ENCODE results near the gene TMC7.

DNA sequence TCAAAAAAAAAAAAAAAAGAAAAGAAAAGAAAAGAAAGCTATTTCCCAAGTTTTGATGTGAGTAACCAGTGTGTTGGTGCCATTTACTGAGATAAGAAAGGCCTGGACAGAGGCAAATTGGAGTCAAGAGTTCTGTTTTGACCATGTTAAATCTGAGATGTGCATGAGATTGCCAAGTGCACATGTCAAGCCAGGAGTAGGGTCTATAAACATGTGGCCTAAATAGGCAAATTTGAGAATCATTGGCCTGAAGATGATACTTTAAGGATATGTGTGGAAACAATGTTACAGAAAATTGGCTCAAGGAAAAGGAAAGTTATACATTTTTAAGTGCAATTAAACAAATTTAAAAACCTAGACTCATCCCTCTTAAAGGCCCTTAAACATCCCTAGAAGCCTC is 42.3 kb upstream of the TMC7 start:
- TF ChIP-seq, protein P1, sequence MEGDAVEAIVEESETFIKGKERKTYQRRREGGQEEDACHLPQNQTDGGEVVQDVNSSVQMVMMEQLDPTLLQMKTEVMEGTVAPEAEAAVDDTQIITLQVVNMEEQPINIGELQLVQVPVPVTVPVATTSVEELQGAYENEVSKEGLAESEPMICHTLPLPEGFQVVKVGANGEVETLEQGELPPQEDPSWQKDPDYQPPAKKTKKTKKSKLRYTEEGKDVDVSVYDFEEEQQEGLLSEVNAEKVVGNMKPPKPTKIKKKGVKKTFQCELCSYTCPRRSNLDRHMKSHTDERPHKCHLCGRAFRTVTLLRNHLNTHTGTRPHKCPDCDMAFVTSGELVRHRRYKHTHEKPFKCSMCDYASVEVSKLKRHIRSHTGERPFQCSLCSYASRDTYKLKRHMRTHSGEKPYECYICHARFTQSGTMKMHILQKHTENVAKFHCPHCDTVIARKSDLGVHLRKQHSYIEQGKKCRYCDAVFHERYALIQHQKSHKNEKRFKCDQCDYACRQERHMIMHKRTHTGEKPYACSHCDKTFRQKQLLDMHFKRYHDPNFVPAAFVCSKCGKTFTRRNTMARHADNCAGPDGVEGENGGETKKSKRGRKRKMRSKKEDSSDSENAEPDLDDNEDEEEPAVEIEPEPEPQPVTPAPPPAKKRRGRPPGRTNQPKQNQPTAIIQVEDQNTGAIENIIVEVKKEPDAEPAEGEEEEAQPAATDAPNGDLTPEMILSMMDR (IDR thresholded peaks at IDR 0.05; ENCODE audit: poor library complexity): no peak
- no peak for TF ChIP-seq EZH2phosphoT487 (IDR thresholded peaks at IDR 0.05; ENCODE audit: low read depth, severe bottlenecking, unreplicated experiment)
- TF ChIP-seq EZH2 (IDR thresholded peaks at IDR 0.05; ENCODE audit: borderline replicate concordance): no peak

Data from hepatocyte (in vitro differentiated cells).